PC-9 (cell line): ENCODE measurements around the gene PGC. TPM values are rescaled to one million over a fixed set of nuclear protein-coding genes. Genes with fewer than 3 reads are reported as not detected.

Source experiments
- BruUV-seq: library from RNA; stranded (reverse); fragments of 400-500 nt; replicated peaks from 2 replicates; lab custom pipeline; 2021; lab: Mats Ljungman, UMichigan
- CTCF ChIA-PET: fragments of 300-600 bp; sonication (Branson Sonifier 250); formaldehyde crosslinking; loops from one replicate; lab custom pipeline; 2022; ENCODE audit warnings: antibody characterized with exemption; lab: Charles Lee
- POLR2A ChIA-PET: fragments of 300-600 bp; sonication (Branson Sonifier 250); formaldehyde crosslinking; loops from one replicate; lab custom pipeline; 2022; ENCODE audit warnings: antibody characterized with exemption; ENCODE audit not compliant: unreplicated experiment; lab: Charles Lee
- DNase-seq, 2 experiments: peaks; one replicate each; pipeline versions ENCODE4 v3.0.0 to v3.0.0-alpha.2; 2015 to 2022; ENCODE audit warnings: mixed read lengths in 1 of 2
- H2AFZ ChIP-seq: fragments of 200-600 bp; sonication (generic); 2 replicates; pipeline ENCODE4 v1.8.1; 2017; ENCODE audit warnings: antibody characterized with exemption
- H3F3A ChIP-seq: fragments of 200-600 bp; sonication (generic); 2 replicates; pipeline ENCODE4 v1.8.1; 2017; ENCODE audit warnings: antibody characterized with exemption, mild to moderate bottlenecking, low read depth; ENCODE audit not compliant: insufficient read depth
- H3K27ac ChIP-seq: fragments of 200-600 bp; sonication (generic); 2 replicates; pipeline ENCODE4 v1.6.1; 2016; ENCODE audit warnings: mixed run types
- H3K27me3 ChIP-seq: fragments of 200-600 bp; sonication (generic); 2 replicates; pipeline ENCODE4 v1.6.1; 2016; ENCODE audit warnings: low read depth, mixed run types; ENCODE audit not compliant: insufficient read depth
- H3K36me3 ChIP-seq: fragments of 200-600 bp; sonication (generic); 2 replicates; pipeline ENCODE4 v1.6.1; 2016; ENCODE audit warnings: low read depth, mixed run types
- H3K4me1 ChIP-seq: fragments of 200-600 bp; sonication (generic); replicated peaks from 2 replicates; pipeline ENCODE4 v1.6.1; 2016; ENCODE audit warnings: mixed run types; ENCODE audit not compliant: insufficient read depth
- H3K4me2 ChIP-seq: fragments of 200-600 bp; sonication (generic); 2 replicates; pipeline ENCODE4 v1.6.1; 2017; ENCODE audit warnings: mixed run types
- H3K4me3 ChIP-seq: fragments of 200-600 bp; sonication (generic); 2 replicates; pipeline ENCODE4 v1.6.1; 2016; ENCODE audit warnings: mixed run types
- H3K79me2 ChIP-seq: fragments of 200-600 bp; sonication (generic); 2 replicates; pipeline ENCODE4 v1.6.1; 2017; ENCODE audit warnings: low read depth, mixed run types
- H3K9me2 ChIP-seq: fragments of 200-600 bp; sonication (generic); 2 replicates; pipeline ENCODE4 v1.8.1; 2017; ENCODE audit warnings: mild to moderate bottlenecking; ENCODE audit not compliant: insufficient read depth
- H3K9me3 ChIP-seq: fragments of 200-600 bp; sonication (generic); 2 replicates; pipeline ENCODE4 v1.8.1; 2016; ENCODE audit warnings: low read depth; ENCODE audit not compliant: insufficient read depth
- H4K20me1 ChIP-seq: fragments of 200-600 bp; sonication (generic); 2 replicates; pipeline ENCODE4 v1.8.1; 2017; ENCODE audit not compliant: insufficient read depth
- CTCF ChIP-seq: fragments of 200-600 bp; sonication (generic); conservative IDR thresholded peaks from 2 replicates; pipeline ENCODE4 v1.6.1; 2017; ENCODE audit warnings: mixed run types, antibody characterized with exemption, mild to moderate bottlenecking, moderate library complexity
- EZH2 ChIP-seq: fragments of 200-600 bp; sonication (generic); IDR thresholded peaks from 2 replicates; pipeline ENCODE4 v1.8.0; 2017; ENCODE audit warnings: antibody characterized with exemption, low read depth
- intact Hi-C: fragments of 100-400 bp; cut with micrococcal nuclease; formaldehyde crosslinking; loops from one replicate; pipeline ENCODE4 v1.10.0; 2022; ENCODE audit not compliant: unreplicated experiment
- total RNA-seq: library from RNA; stranded (reverse); gene quantifications from 2 replicates; pipeline ENCODE4 v1.2.3, GENCODE V29; 2021

PGC gene
- total RNA-seq, 1 experiment from 2014 or later = not detected

GRCh38 chr6:41702089-41702745 is 45.0 kb downstream of the PGC start:
- no peaks in the 10 kb centered on the region for H3K36me3 ChIP-seq
- no peaks in the 10 kb centered on the region for H3K9me3 ChIP-seq
- no peak overlapping the region for H2AFZ ChIP-seq
- peaks cover 18% of the 10 kb centered on the region for H3K4me1 ChIP-seq
- H3K9me2 ChIP-seq = no peaks in the 10 kb centered on the region
- intact Hi-C loops = no loop called here
- peaks cover 9% of the 10 kb centered on the region for H3F3A ChIP-seq
- no peaks in the 10 kb centered on the region for H4K20me1 ChIP-seq
- H3K4me3 ChIP-seq = no peak overlapping the region
- CTCF ChIA-PET = no interaction called here
- H3K4me2 ChIP-seq = no peak overlapping the region
- H3K27me3 ChIP-seq = no peaks in the 10 kb centered on the region
- TF ChIP-seq CTCF (no peak), EZH2 (no peak)
- no TSS peak for BruUV-seq
- no peaks in the 10 kb centered on the region for H3K79me2 ChIP-seq
- H3K27ac ChIP-seq = no peak overlapping the region
- no peak for DNase-seq
- POLR2A ChIA-PET = no interaction called here

GRCh38 chr6:41700463-41701347 is 46.5 kb downstream of the PGC start:
- BruUV-seq = no TSS peak
- Histone ChIP-seq H3K27me3 (no peaks in the 10 kb centered on the region), H3K4me2 (no peak overlapping the region), H4K20me1 (no peaks in the 10 kb centered on the region), H3K36me3 (no peaks in the 10 kb centered on the region), H3K4me3 (no peak overlapping the region), H3F3A (peaks cover 9% of the 10 kb centered on the region), H2AFZ (no peak overlapping the region), H3K9me2 (no peaks in the 10 kb centered on the region), H3K9me3 (no peaks in the 10 kb centered on the region), H3K79me2 (no peaks in the 10 kb centered on the region), H3K4me1 (peaks cover 18% of the 10 kb centered on the region), H3K27ac (no peak overlapping the region)
- ChIA-PET POLR2A (no interaction called here), CTCF (no interaction called here)
- intact Hi-C loops = no loop called here
- TF ChIP-seq CTCF = no peak
- DNase-seq = no peak

GRCh38 chr6:41699063-41699462 is 48.1 kb downstream of the PGC start:
- POLR2A ChIA-PET = interaction anchor here (0.5 to 0.6 kb wide), 2 partner anchors 35 to 508 kb away, joined by 5 to 6 read pairs; no protein-coding TSS in a partner anchor
- intact Hi-C loops = no loop called here

More at GRCh38 chr6:41699063-41699462, 48.1 kb downstream of the PGC start:
- Histone ChIP-seq H3K27me3 (no peaks in the 10 kb centered on the region), H3K79me2 (no peaks in the 10 kb centered on the region), H3K36me3 (no peaks in the 10 kb centered on the region), H3F3A (peaks cover 9% of the 10 kb centered on the region), H3K4me1 (peaks cover 28% of the 10 kb centered on the region), H2AFZ (no peak overlapping the region), H4K20me1 (no peaks in the 10 kb centered on the region), H3K4me3 (no peak overlapping the region), H3K9me2 (no peaks in the 10 kb centered on the region), H3K9me3 (no peaks in the 10 kb centered on the region), H3K4me2 (peak overlapping the region; percentile 32; the same call in 1 of the 2 replicates), H3K27ac (peak overlapping the region; percentile 78)
- DNase-seq = no peak
- no TSS peak for BruUV-seq
- TF ChIP-seq CTCF (no peak), EZH2 (no peak)
- CTCF ChIA-PET = no interaction called here
